Inflammatory macrophage (primary cell): ENCODE results near the gene EPHA6.

Experiments
- DNase-seq, 2 donors: peaks; one replicate each; pipeline ENCODE4 v3.0.0-alpha.2; 2020 to 2022
- total RNA-seq, 18 experiments: gene quantifications; one replicate each; lab custom pipeline; 2026; ENCODE audit warnings: mixed read lengths in 6 of 18, inconsistent platforms in 2 of 18; lab: John Stamatoyannopoulos, UW

Gene EPHA6
- 0 to 0.59 (median 0.04) reads per million in 18 experiments for total RNA-seq

- peak in 1 of 2 donors; percentile 1 for DNase-seq
Measured at GRCh38 chr3:96813820-96814650, at the start of gene EPHA6. Gene EPHA6, plus strand, starts transcription at chr3:96814594.

- no peak for DNase-seq
Measured at GRCh38 chr3:96776818-96777217, 37.6 kb upstream of the EPHA6 start.

DNA sequence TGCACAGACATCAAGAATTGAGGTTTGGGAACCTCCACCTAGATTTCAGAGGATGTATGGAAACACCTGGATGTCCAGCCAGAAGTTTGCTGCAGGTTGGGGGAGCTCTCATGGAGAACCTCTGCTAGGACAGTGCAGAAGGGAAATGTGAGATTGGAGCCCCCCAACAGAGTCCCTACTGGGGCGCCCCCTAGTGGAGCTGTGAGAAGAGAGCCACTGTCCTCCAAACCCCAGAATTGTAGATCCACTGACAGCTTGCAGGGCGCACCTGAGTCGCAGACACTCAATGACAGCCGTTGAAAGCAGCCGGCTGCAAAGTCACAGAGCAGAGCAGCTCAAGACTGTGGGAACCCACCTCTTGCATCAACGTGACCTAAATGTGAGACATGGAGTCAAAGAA, 34.6 kb upstream of the EPHA6 start:
- no peak for DNase-seq

DNA sequence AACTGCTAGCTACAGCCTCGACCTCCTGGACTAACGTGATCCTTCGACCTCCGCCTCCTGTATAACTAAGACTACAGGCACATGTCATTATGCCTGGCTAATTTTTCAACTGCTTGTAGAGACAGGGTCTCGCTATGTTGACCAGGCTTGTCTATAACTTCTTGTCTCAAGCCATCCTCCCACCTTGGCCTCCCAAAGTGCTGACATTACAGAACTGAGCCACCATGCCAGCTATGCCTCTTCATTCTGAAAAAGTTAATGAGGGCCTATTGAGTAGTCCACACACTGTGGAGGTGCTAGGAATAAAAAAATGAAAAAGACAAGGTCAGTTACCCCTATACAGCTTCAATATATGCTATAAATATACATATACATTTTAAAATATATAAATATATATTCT, 18.3 kb upstream of the EPHA6 start:
- DNase-seq = no peak

DNA sequence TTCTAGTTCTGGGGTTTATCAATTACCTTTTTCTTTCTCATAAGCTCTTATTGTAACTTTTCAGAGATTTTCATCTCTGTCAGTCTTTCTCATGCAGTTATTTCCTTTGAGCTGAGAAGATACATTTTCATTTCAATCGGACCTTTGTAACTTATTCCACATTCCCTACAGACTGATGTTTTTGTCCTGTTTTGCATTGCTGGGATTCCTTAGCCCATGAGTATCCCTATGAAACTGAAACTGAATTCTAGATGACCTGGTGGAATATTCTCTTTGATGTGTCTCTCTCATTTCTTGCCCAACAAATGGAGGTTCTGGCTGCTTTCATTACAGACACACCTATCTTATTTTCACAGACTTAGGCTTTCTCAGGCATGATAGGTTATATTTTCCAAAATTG, 10.5 kb upstream of the EPHA6 start:
- DNase-seq = no peak

DNA sequence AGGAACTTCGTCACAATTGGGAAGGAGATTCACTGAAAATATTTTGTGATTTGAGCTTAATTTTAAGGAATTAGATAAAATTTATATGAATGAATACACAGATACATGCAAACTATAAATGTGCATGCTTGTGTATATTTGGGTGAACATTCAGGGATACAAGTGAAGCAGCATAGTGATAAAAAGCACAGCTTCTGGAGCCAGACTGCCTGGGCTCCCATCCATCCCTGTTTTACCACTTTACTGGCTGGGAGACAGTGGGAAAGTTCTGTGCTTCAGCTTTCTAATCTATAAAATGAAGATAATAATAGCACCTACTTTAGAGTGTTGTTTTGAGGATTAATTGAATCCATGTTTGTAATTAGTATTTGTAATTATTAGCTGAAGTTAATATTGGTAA, 8.1 kb upstream of the EPHA6 start:
- no peak for DNase-seq

DNA sequence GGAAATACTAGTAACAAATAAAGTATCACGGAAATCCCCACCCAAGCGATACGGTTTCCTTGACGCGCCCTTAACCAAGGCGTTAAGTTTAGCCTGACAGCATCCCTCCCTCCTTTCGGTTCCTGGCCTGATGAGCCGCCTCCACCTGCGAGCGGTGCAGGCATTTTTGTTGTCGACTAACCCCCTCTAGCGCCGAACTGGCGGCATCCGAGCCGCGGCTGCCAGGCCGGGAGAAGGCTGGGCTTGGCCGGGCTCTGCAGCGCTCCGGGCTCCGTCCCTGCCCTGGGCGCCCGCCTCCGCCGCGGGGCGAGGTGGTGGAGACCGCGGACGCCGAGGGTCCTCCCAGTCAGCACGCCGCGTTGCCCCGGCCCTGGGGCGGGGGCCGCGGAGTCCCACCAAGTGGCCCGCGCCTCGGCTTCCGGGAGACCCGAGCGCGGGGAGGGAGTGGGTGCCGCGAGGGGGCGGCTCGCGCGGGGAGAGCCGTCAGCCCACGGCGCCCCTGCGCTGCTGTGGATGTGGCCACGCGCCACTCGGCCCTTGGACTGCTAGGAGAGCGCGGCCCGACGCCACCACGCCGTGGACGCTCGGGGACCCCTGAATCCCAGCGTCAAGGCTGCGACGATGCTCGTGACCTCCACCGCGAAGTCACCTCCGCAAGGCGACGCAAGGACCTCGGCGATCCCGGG, 1.1 kb upstream of the EPHA6 start:
- DNase-seq = peak in 1 of 2 donors; percentile 39

DNA sequence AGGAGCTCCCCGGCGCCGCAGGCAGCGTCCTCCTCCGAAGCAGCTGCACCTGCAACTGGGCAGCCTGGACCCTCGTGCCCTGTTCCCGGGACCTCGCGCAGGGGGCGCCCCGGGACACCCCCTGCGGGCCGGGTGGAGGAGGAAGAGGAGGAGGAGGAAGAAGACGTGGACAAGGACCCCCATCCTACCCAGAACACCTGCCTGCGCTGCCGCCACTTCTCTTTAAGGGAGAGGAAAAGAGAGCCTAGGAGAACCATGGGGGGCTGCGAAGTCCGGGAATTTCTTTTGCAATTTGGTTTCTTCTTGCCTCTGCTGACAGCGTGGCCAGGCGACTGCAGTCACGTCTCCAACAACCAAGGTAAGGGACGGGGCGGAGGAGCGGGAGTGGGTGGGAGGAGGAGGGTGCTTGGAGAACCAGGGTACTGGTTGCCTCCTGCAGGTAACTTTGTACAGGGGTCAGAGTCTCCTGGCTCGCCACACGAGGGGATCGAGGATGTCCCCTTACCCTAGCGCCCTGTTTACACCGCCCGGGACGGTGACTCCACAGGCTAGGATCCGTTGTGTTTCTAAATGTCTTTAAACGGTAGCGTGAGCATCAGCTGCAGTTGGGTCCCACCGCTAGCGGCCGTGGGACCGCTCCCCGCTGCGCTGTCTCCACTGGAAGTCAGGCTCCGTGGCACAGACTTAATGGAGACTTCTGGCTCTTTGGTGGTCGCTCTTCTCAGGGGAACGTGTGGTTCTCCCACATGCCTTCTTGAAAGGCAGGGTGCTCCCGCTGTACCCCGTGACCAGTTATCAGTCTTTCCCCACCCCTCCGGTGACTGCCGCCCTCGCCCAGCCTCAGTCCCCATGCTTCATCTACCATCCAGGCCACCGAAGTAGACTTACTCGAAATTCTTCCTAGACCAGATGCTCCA, 515 bp downstream of the EPHA6 start:
- no peak for DNase-seq

- no peak for DNase-seq
Measured at GRCh38 chr3:96831175-96831574, 16.8 kb downstream of the EPHA6 start.

DNA sequence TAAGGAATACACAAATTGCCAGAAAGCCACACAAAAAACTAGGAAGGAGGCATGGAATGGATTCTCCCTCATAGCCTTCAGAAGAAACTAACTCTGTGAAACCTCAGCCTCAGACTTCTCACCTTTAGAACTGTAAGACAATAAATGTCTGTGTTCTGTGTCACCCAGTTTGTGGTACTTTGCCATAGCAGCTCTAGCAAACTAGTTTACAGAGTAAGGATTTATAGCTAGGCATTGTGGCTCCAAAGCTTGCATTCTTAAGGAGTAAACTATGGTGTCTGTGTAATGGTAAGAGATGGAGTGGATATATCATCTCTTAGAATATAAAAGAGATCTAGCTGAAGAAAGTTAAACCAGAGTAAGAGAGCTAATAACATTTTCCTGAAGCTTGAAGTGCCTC, 18.9 kb downstream of the EPHA6 start:
- no peak for DNase-seq

GRCh38 chr3:96836153-96836915, 21.9 kb downstream of the EPHA6 start:
- DNase-seq = no peak

DNA sequence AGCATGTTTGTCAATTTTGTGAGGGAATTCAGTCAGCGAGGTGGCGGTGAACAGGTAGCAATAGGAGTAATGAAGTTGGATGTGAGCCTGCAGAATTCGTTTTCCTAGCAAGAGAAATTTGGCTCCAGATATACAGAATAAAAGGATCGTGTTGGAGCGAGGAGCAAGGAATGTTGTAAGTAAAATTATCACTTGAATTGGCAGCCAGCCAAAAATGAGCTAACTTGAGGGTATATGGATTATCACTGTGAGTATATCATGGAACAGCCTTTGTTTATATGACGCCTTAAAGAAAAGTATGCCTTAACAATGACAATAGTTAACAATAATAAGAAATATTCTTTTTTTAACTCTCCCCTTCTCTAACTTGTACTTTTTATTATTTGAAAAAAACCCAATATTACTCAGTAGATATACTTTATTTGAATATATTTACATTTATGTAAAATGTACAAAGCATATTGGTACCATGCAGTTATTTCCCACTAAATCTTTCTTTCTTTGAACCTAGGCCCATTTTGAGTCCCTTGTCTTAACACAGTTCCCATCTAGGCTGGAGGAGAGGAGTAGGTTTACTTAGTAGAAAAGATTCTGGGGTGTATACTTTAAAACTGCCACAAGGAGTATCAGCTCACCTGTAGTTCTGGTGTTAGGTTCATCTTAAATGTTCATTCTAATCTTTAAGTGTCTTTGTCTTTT, 29.3 kb downstream of the EPHA6 start:
- DNase-seq = no peak

GRCh38 chr3:96844204-96844514, 29.8 kb downstream of the EPHA6 start:
- no peak for DNase-seq

- no peak for DNase-seq
Measured at GRCh38 chr3:96852849-96853248, 38.5 kb downstream of the EPHA6 start.

- no peak for DNase-seq
Measured at GRCh38 chr3:96860882-96861281, 46.5 kb downstream of the EPHA6 start.

DNA sequence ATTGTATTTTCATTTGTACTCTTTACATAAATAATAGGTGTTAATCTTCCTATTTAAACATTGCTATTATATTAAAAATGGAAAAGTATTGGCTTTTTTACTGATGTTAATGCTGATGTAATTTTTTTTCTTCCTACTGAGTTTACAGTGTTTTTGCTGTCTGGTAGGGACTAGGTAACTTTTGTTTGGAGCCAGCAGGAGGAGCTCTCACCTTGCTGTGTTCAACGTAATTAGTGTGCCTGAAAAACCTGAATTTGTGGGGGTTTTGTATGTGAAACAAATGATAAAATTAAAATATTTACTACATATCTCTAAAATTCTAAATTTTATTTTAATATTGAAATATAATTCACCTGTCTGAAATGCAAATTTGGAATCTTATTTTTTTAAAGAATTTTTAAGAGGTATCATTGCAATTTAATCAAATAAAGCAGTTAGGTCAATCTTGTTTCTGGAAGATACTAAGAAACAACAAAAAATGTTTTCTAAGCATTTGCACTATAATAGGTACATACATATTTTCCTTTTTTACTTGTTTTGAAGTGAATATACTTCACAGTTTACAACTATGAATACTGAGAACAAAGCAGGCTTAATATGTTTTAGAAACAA, 48.8 kb downstream of the EPHA6 start:
- peak in 1 of 2 donors; percentile 2 for DNase-seq

GRCh38 chr3:96865605-96866004, 51.2 kb downstream of the EPHA6 start:
- no peak for DNase-seq

GRCh38 chr3:96869316-96869715, 54.9 kb downstream of the EPHA6 start:
- no peak for DNase-seq

DNA sequence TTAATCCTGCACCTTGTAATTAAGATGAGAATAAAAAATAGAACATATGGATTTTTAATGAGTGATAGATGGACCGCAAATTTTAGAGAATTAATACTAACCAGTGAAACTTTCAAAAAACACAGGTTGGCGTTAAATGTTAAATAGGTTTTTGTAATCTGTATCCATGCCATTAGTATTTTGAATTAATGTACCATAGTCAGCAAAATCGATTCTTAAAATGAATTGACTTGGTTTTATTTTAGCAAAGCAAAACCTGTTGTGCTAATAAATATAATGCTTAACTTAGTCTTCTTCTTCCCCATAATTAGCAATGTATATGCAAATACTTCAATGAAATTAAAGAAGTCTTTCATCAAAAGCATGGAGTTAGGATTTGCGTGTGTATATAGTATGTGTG, 63.1 kb downstream of the EPHA6 start:
- DNase-seq = no peak

GRCh38 chr3:96900031-96900430, 85.6 kb downstream of the EPHA6 start:
- no peak for DNase-seq

DNA sequence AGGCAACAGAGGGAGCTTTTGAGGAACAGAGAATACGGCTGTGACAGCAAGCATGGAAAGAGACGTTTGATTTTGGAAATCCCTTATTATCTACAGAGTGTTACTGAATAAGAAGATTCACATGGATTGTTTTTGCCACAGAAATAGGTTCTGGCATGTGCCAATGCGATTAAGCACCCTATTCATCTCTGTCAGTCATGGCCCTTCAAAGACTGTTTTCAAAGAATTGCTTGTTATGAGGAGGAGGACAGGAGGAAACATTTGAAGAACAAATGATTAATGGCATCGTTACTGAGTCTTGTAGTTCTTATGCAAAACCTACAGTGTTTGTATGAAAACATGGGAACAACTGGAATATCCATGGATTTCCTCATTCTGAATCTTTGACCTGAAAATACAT, 86.2 kb downstream of the EPHA6 start:
- DNase-seq = no peak
